ENCODE measurements around the gene TTC39C.
A peak's percentile ranks its signal among the peaks of the same experiment; 100 is the strongest.
"Not testable (repeated sequence)": the region's sequence is repeated elsewhere in the genome, so short reads cannot be mapped to it uniquely, and the experiment has no call there.

The TTC39C gene

DNA sequence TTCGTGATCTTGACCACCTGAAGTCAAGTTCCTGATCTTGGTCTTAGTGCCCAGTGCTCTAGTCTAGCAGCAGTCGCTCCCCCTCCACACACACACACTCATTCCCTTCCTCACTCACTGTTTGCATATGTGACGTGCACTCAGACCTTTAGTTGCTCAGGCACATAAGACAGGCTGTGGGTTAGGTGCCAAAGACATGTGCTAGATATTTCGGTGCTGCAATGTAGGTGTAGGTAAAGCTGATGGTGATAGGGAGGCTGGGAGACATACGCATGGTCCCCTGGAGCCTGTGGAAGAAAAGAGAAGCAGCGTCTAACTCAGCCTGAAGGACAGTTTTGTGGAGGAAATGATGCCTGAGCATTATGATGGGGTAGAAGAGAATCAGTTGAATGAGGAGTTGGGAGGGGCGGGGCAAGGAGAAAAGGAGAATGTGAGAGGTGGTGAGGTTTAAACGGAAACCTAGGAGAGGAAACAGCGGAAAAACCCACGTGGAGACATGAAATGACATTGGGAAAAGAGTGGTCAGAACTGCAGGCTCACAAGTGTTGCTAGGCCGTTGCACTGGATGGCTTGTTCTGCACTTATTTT is 3.8 kb downstream of the TTC39C start:
- DNase-seq: peak; percentile 37

DNA sequence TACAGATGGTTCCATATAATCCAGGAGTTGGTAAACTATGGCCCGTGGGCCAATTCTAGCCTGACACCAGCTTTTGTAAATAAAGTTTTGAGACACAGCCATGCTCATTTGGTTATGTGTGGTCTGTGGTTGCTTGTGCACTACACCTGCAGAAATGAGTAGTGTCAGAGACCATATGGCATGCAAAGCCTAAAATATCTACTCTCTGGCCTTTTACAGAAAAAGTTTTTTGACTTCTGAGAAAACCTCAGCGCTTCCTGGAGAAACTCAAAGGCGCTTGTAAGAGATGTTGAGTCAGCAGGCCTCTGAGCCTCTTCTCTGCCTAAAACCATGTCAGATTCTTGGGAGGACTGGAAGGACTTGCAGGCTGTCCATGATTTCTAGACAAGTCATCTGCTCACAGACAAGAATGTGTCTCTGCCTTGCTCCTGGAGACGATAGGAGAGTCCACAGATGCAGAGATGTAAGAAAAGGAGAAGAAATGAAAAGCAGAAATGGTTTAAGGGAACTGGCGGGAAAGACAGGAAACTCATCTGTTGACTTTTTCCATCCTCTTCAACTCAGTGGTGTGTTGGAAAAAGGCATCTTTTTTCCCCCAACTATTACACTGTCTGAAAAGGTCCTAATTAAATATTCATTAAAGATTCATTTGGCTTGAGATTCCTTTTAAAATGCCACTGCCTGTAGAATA is 5.2 kb downstream of the TTC39C start:
- no peak for DNase-seq

GRCh38 chr18:24021505-24021904 is 7.0 kb downstream of the TTC39C start:
- DNase-seq: no peak

GRCh38 chr18:24022161-24022560 is 7.6 kb downstream of the TTC39C start:
- no peak for DNase-seq

DNA sequence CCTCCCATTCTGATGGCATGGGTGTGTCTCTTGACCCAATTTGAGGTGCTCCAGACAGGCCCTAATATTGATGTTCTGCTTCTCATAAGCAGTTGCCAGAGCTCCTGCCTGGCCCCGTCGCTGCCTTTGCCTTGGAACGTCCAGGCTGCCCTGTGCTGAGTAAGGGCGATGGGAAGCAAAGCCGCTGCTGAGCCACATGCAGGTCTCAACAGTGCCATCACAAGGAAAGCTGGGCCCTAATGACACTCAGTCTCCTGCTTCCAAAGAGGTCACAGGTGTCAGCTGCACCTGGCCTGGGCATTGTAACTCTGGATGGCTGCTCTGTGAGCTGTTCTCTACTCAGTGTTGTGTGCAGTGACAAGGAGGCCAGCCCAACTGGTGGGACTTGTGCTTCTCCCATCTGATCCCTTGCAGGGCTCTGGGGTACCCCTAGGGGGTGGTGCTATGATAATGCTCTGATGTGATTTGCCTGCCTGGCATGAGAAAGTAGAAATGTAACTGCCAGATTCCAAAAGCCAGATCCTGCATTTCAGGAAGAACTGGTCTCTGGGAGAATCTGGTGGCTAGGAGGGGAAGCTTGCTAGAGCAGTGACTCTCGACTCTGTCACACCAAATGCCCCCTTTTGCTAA is 8.7 kb downstream of the TTC39C start:
- peak; percentile 85 for DNase-seq

- no peak for DNase-seq
Observed at GRCh38 chr18:24024425-24024824, 9.9 kb downstream of the TTC39C start.

- no peak for DNase-seq
Observed at GRCh38 chr18:24026457-24026856, 11.9 kb downstream of the TTC39C start.

DNA sequence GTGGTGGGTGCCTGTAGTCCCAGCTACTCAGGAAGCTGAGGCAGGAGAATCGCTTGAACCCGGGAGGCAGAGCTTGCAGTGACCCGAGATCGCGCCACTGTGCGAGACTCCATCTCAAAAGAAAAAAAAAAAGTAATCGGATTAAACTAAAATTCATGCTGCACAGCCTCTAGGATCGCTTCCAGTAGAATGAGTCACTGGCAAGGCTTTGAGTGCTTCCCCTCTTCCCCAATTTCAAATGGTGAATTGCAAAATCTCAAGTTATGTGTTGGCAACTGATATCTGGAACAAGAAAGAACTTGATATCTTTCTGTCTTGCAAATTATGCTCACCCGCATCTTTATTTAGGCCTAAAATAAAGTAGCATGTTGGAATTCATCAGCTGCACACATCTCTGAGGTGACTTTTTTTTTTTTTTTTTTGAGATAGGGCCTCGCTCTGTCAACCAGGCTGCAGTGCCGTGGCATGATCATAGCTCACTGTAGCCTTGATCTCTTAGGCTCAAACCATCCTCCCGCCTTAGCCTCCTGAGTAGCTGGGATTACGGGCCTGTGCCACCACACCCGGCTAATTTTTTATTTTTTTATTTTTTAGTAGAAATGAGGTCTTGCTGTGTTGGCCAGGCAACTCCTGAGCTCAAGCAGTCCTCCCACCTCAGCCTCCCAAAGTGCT is 12.7 kb downstream of the TTC39C start:
- DNase-seq: no peak

- not testable (repeated sequence) for DNase-seq
Observed at GRCh38 chr18:24028946-24029345, 14.4 kb downstream of the TTC39C start.

DNA sequence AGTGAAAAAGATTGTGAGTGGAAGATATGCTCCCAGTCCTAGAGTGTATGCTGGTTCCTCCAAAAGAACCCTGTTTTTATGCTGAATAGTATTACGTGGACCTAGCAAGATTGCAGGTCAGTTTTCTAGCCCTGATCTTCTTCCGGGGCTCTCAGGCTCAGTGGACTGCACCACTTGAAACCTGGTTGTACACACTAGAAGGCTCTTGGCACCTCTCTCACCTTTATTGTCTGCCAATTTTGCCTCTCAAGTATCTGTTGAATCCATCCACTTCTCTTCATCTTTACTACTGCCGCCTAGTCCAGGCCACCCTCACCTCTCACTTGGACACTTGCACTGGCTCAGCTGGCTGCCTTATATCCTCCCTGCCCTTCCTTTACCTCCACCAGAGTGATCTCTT is 16.8 kb downstream of the TTC39C start:
- no peak for DNase-seq

- DNase-seq: no peak
Observed at GRCh38 chr18:24031916-24032315, 17.4 kb downstream of the TTC39C start.

GRCh38 chr18:24033641-24034412 is 19.3 kb downstream of the TTC39C start:
- DNase-seq: no peak

DNA sequence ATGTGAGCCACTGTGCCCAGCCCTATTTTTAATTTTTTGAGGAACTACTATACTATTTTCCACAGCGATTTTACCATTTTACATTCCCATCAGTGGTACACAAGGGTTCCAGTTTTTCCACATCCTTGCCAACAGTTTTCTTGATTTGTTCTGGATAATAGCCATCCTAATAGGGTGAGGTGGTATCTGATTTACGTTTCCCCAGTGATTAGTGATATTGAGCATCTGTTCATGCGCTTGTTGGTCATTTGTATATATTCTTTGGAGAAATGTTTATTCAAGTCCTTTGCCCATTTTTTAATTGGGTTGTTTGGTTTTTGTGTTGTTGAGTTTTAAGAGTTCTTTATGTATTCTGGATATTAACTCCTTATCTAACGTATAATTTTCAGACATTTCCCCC is 20.8 kb downstream of the TTC39C start:
- DNase-seq: no peak

DNA sequence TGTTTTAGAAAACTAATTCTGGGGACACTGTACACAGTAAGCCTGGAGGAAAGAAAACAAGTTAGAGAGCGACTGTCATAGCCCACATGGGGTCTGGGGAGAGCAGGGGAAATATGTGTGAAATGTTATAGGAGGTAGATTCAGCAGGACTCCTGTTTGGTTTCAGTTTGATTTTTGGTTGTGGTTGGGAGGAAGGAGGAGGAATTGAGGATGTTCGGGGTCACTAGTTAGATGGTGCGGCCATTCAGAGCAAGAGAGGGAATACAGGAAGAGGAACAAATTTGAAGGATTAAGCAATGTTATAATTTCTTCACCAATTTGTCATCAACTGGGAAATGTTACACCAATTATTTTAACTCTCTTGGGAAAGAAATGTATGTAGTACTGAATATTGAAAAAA is 25.1 kb downstream of the TTC39C start:
- DNase-seq: no peak

- DNase-seq: no peak
Observed at GRCh38 chr18:24041691-24042090, 27.1 kb downstream of the TTC39C start.

DNA sequence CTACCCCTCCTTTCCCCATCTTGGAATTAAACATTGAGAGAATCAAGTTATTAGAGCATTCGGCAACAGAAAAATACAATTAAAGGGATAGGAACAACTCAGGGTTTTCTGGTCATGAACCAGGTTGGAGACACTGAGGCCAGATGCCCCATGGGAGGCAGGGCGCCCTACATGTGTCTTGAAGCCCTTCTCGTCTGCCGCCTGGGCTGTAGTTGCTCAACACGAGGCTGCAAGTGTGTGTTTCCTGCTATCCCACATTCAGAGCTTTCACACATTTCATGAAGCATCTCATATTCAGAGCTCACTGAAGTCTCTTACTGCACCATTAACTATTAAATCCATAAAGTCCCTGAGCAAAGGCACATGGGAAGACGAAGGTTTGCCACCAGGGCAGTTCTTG is 28.8 kb downstream of the TTC39C start:
- no peak for DNase-seq

DNA sequence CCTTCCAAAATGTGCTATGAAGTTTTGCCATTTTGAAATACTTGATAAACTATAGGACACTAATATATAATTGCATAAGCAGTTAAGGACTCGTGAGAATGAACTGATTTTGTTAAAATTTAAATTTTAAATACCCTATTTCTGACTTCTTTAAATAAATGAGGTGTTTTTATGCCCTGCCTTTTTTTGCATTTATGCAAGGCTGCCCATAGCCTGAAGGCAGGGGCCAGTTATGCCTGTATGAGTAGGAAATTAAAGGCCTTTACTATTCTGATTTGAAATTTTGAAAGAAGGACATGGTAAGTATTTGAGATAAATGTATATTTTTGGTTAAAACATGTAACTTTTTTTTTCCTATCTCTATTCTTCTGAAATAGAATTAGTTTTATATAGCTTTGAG is 33.7 kb downstream of the TTC39C start:
- DNase-seq: no peak

DNA sequence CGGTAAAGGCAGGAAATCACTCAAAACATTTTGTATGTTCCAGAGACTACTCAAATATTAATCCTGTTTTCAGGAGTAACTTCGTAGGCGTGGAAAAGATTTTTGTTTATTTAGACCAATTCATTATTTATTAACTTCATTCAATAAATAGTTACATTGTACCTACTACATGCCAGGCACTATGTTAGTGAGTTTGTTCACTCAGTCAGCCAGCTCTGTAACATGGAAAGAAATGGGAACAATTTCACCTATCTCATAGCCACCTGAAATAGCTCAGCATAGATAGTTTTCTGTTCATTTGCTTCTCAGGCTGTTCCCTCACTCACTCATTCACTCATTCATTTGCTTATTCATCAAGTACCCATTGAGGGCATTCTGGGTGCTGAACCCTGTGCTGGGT is 34.6 kb downstream of the TTC39C start:
- DNase-seq: no peak

- no peak for DNase-seq
Observed at GRCh38 chr18:24051031-24051947, 36.7 kb downstream of the TTC39C start.

GRCh38 chr18:24052053-24052452 is 37.5 kb downstream of the TTC39C start:
- DNase-seq: no peak

DNA sequence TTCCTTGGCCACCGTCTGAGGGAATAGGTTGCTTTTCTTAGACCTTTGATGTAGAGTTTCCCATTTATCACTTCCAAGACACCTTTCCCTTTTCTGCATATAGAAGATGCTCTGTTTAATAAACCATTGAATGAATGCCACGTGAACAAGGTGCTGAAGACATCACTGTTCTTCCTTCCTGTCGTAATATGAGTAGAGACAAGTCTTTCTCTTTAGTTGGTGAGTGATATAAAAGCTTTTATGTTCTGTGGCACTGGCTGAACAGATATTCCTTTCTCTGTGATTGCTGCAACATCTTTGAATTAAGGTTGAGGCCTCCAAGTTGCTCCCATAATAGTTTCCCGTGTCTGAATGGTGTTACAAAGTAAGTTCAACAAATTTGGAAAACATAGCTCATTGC is 38.7 kb downstream of the TTC39C start:
- DNase-seq: no peak

- no peak for DNase-seq
Observed at GRCh38 chr18:24054130-24054529, 39.6 kb downstream of the TTC39C start.
